SK-N-SH (cell line): ENCODE results near the gene GPR161.

ENCODE experiments used
- CTCF ChIP-seq: fragments of 200-600 bp; sonication (generic); IDR thresholded peaks from 2 replicates; pipeline ENCODE4 v1.6.1; 2017; ENCODE audit warnings: antibody characterized with exemption, mild to moderate bottlenecking, moderate library complexity
- RAD21 ChIP-seq: IDR thresholded peaks from 2 replicates; pipeline ENCODE4 v1.6.1; 2012; ENCODE audit warnings: mild to moderate bottlenecking, low read length

DNA sequence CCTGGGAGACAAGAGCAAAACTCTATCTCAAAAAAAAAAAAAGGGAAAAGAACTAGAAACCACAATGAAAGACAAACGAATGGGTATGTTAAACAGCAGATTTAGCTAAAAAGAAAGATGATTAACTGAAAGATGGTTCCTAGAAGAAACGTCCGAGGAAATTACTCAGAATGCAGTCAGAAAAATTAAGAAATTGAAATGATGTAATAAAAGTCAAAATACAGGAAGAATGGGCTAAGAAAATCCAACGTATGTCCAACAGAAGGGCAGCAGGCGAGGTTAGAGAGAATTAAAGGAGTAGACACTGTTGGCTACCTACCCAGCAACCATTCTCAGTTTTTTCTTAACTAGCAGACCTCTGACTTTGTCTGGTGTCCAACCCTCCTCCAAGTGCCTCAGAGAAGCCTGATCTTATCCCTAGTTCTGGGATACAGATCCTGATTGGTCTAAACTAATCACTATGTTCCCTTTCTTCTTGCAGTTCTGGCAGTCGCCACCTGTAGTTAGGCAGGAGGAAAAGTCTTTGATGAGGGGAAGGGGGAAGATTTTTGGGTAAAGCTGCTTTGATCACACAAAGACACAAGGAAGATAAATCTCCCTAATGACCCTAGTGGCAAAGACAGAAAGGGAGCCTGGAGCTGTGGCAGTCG is 25.7 kb downstream of the GPR161 start:
- TF ChIP-seq RAD21 (no peak), CTCF (no peak)
